WTC11 (cell line): ENCODE measurements around the gene RNF11. TPM values are rescaled to one million over a fixed set of nuclear protein-coding genes. Genes with fewer than 3 reads are reported as not detected.

Experiments used
- ATAC-seq: fragments of 200-7000 bp; cut with Tn5 transposase; 2 replicates; pipeline ENCODE4 v1.10.0; 2021; ENCODE audit warnings: mild to moderate bottlenecking, moderate library complexity
- CTCF ChIA-PET: fragments of 300-600 bp; sonication (Branson Sonifier 250); formaldehyde crosslinking; loops from one replicate; lab custom pipeline; 2021; ENCODE audit warnings: antibody characterized with exemption; lab: Charles Lee
- POLR2A ChIA-PET: fragments of 350-600 bp; sonication (Branson Sonifier 250); formaldehyde crosslinking; loops from one replicate; lab custom pipeline; 2021; ENCODE audit warnings: antibody characterized with exemption; lab: Charles Lee
- DNase-seq: peaks from one replicate; pipeline ENCODE4 v3.0.0; 2021; ENCODE audit warnings: low spot score
- H3K27ac Mint-ChIP-seq: 2 replicates; pipeline ENCODE4 v1.8.0; 2021; ENCODE audit warnings: mixed read lengths
- H3K27me3 Mint-ChIP-seq: 2 replicates; pipeline ENCODE4 v1.8.0; 2021; ENCODE audit warnings: low read depth, mild to moderate bottlenecking, moderate library complexity, mixed read lengths
- H3K36me3 Mint-ChIP-seq: 2 replicates; pipeline ENCODE4 v1.8.0; 2021; ENCODE audit warnings: mixed read lengths
- H3K4me1 Mint-ChIP-seq: 2 replicates; pipeline ENCODE4 v1.8.0; 2022; ENCODE audit warnings: mixed read lengths
- H3K4me3 Mint-ChIP-seq: 2 replicates; pipeline ENCODE4 v1.8.0; 2021; ENCODE audit warnings: mild to moderate bottlenecking, moderate library complexity, mixed read lengths
- H3K9me3 Mint-ChIP-seq: 2 replicates; pipeline ENCODE4 v1.8.0; 2021; ENCODE audit warnings: mixed read lengths
- CREM ChIP-seq: sonication (generic); formaldehyde crosslinking; IDR thresholded peaks from 2 replicates; pipeline ENCODE4 v1.8.1; 2022; ENCODE audit warnings: mild to moderate bottlenecking, missing genetic modification reagents, moderate library complexity
- CTCF ChIP-seq: fragments of 200-600 bp; IDR thresholded peaks from 2 replicates; pipeline ENCODE4 v1.8.0; 2022; ENCODE audit warnings: antibody characterized with exemption
- FOXK1 ChIP-seq: sonication (generic); formaldehyde crosslinking; IDR thresholded peaks from 2 replicates; pipeline ENCODE4 v1.8.0; 2022; ENCODE audit warnings: mild to moderate bottlenecking, moderate library complexity, missing genetic modification reagents
- MXD4 ChIP-seq: fragments of 250-450 bp; sonication (Bioruptor Pico); IDR thresholded peaks from 2 replicates; pipeline ENCODE4 v1.8.0; 2021; ENCODE audit warnings: mild to moderate bottlenecking, moderate library complexity, borderline replicate concordance
- NFATC4 ChIP-seq: fragments of 250-450 bp; sonication (Bioruptor Pico); IDR thresholded peaks from 2 replicates; pipeline ENCODE4 v1.9.0; 2021; ENCODE audit warnings: mild to moderate bottlenecking
- RORB ChIP-seq: fragments of 250-450 bp; sonication (Bioruptor Pico); IDR thresholded peaks from 2 replicates; pipeline ENCODE4 v1.9.0; 2021; ENCODE audit warnings: mild to moderate bottlenecking
- total RNA-seq: library from RNA; stranded (reverse); gene quantifications from 3 replicates; pipeline ENCODE4 v1.2.3, GENCODE V29; 2021
- TF ChIP-seq, protein P1 (sequence below): sonication (generic); formaldehyde crosslinking; IDR thresholded peaks from 2 replicates; pipeline ENCODE4 v1.8.1; 2023; ENCODE audit warnings: mild to moderate bottlenecking, missing genetic modification reagents, moderate library complexity

Gene RNF11
- total RNA-seq, 1 experiment from 2014 or later: 46.1 TPM

GRCh38 chr1:51189421-51190073, 46.5 kb upstream of the RNF11 start:
- H3K4me1 Mint-ChIP-seq: no peaks in the 10 kb centered on the region
- CTCF ChIA-PET: interaction anchor here (0.5 to 5.0 kb wide), 14 partner anchors 8 to 439 kb away, joined by 3 to 22 read pairs (median 4); partner anchors contain the start of gene CDKN2C
- H3K36me3 Mint-ChIP-seq: no peaks in the 10 kb centered on the region
- DNase-seq (peak; percentile 21), ATAC-seq (peak; percentile 56; the same call in 1 of the 2 replicates)
- no peak overlapping the region for H3K27ac Mint-ChIP-seq
- H3K9me3 Mint-ChIP-seq: no peaks in the 10 kb centered on the region
- POLR2A ChIA-PET: no interaction called here
- H3K27me3 Mint-ChIP-seq: no peaks in the 10 kb centered on the region
- TF ChIP-seq CTCF: peak; percentile 71
- TF ChIP-seq CREM (CRISPR knock-in tag): no peak
- H3K4me3 Mint-ChIP-seq: no peak overlapping the region

- ChIA-PET POLR2A (no interaction called here), CTCF (interaction anchor here (0.9 to 5.0 kb wide), 3 partner anchors 62 to 416 kb away, joined by 3 to 22 read pairs (median 3); no protein-coding TSS in a partner anchor)
- no peak for DNase-seq
Measured at GRCh38 chr1:51190961-51191360, 45.1 kb upstream of the RNF11 start.

GRCh38 chr1:51192213-51192843, 43.7 kb upstream of the RNF11 start:
- ChIA-PET CTCF (interaction anchor here (0.6 to 5.0 kb wide), 19 partner anchors 9 to 485 kb away, joined by 3 to 22 read pairs (median 3); partner anchors contain the start of gene CDKN2C), POLR2A (no interaction called here)
- H3K27ac Mint-ChIP-seq: no peak overlapping the region
- no peaks in the 10 kb centered on the region for H3K4me1 Mint-ChIP-seq
- H3K9me3 Mint-ChIP-seq: no peaks in the 10 kb centered on the region
- DNase-seq (peak; percentile 63), ATAC-seq (peak; percentile 75)
- H3K36me3 Mint-ChIP-seq: no peaks in the 10 kb centered on the region
- no peaks in the 10 kb centered on the region; the same call in 1 of the 2 replicates for H3K27me3 Mint-ChIP-seq
- TF ChIP-seq, protein P1, sequence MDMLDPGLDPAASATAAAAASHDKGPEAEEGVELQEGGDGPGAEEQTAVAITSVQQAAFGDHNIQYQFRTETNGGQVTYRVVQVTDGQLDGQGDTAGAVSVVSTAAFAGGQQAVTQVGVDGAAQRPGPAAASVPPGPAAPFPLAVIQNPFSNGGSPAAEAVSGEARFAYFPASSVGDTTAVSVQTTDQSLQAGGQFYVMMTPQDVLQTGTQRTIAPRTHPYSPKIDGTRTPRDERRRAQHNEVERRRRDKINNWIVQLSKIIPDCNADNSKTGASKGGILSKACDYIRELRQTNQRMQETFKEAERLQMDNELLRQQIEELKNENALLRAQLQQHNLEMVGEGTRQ: no peak
- TF ChIP-seq CTCF: peak; percentile 59
- no peak overlapping the region for H3K4me3 Mint-ChIP-seq

More at GRCh38 chr1:51190961-51191360, 45.1 kb upstream of the RNF11 start:
- no peak overlapping the region for H3K4me3 Mint-ChIP-seq
- no peaks in the 10 kb centered on the region; the same call in 1 of the 2 replicates for H3K27me3 Mint-ChIP-seq
- ATAC-seq: no peak
- H3K36me3 Mint-ChIP-seq: no peaks in the 10 kb centered on the region
- H3K27ac Mint-ChIP-seq: no peak overlapping the region
- H3K4me1 Mint-ChIP-seq: no peaks in the 10 kb centered on the region
- H3K9me3 Mint-ChIP-seq: no peaks in the 10 kb centered on the region
- TF ChIP-seq MXD4 (CRISPR knock-in tag): no peak
- TF ChIP-seq FOXK1 (CRISPR knock-in tag): no peak

DNA sequence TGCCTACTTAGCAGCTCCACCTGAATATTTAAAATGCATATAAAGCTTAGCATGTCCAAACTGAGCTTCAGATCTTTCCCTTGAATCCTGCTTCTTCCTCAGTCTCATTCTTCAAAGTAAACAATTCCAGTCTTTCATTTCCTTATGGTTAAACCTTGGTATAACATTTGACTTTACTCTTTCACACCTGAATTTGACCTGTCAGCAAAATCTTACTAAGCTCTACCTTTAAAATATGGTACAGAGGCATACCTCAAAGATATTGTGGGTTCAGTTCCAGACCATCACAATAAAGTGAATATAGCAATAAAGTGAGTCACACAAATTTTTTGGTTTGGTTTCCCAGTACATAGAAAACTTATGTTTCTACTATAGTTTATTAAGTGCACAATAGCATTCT, 42.5 kb upstream of the RNF11 start:
- ChIA-PET CTCF (interaction anchor here (0.6 to 1.2 kb wide), 3 partner anchors 16 to 572 kb away, joined by 3 read pairs; no protein-coding TSS in a partner anchor), POLR2A (no interaction called here)
- Mint-ChIP-seq H3K4me3 (no peak overlapping the region), H3K9me3 (no peaks in the 10 kb centered on the region), H3K27me3 (no peaks in the 10 kb centered on the region; the same call in 1 of the 2 replicates), H3K4me1 (no peaks in the 10 kb centered on the region), H3K36me3 (no peaks in the 10 kb centered on the region), H3K27ac (no peak overlapping the region)
- DNase-seq (no peak), ATAC-seq (no peak)
- TF ChIP-seq RORB: no peak
- TF ChIP-seq NFATC4 (CRISPR knock-in tag): no peak
- TF ChIP-seq FOXK1 (CRISPR knock-in tag): no peak
